Stimulated activated CD8-positive, alpha-beta memory T cell treated with anti-CD3 and anti-CD28 coated beads, Interleukin-4, amount 100 ng/mL, for 1 hour (primary cell): ENCODE measurements around the gene HECTD2.
"Not testable (repeated sequence)": the region's sequence is repeated elsewhere in the genome, so short reads cannot be mapped to it uniquely, and the experiment has no call there.

Source experiments
- DNase-seq, 2 donors: peaks; one replicate each; pipeline ENCODE4 v3.0.0-alpha.2; 2020; ENCODE audit warnings: low read depth in 2 of 2, low spot score in 1 of 2

Gene HECTD2

GRCh38 chr10:91412354-91413087, 2.4 kb downstream of the HECTD2 start:
- no peak for DNase-seq

GRCh38 chr10:91415816-91416215, 5.7 kb downstream of the HECTD2 start:
- no peak for DNase-seq

- DNase-seq, result no peak
Observed at GRCh38 chr10:91416339-91416855, 6.3 kb downstream of the HECTD2 start.

GRCh38 chr10:91418416-91418815, 8.3 kb downstream of the HECTD2 start:
- no peak for DNase-seq

- no peak for DNase-seq
Observed at GRCh38 chr10:91420868-91421267, 10.7 kb downstream of the HECTD2 start.

- no peak for DNase-seq
Observed at GRCh38 chr10:91422915-91423314, 12.8 kb downstream of the HECTD2 start.

GRCh38 chr10:91424016-91424415, 13.9 kb downstream of the HECTD2 start:
- no peak for DNase-seq

- no peak for DNase-seq
Observed at GRCh38 chr10:91432175-91432574, 22.0 kb downstream of the HECTD2 start.

GRCh38 chr10:91433620-91434019, 23.5 kb downstream of the HECTD2 start:
- no peak for DNase-seq

- DNase-seq, result no peak
Observed at GRCh38 chr10:91434041-91434440, 23.9 kb downstream of the HECTD2 start.

- no peak for DNase-seq
Observed at GRCh38 chr10:91435241-91435640, 25.1 kb downstream of the HECTD2 start.

GRCh38 chr10:91438228-91438627, 28.1 kb downstream of the HECTD2 start:
- not testable (repeated sequence) for DNase-seq

- DNase-seq, result no peak
Observed at GRCh38 chr10:91444211-91445182, 34.4 kb downstream of the HECTD2 start.

GRCh38 chr10:91452063-91452462, 41.9 kb downstream of the HECTD2 start:
- no peak for DNase-seq

GRCh38 chr10:91453535-91453934, 43.4 kb downstream of the HECTD2 start:
- DNase-seq, result no peak

GRCh38 chr10:91455135-91455534, 45.0 kb downstream of the HECTD2 start:
- not testable (repeated sequence) for DNase-seq

GRCh38 chr10:91460681-91461080, 50.5 kb downstream of the HECTD2 start:
- no peak for DNase-seq

- DNase-seq, result no peak
Observed at GRCh38 chr10:91462423-91462822, 52.3 kb downstream of the HECTD2 start.

GRCh38 chr10:91464500-91464899, 54.4 kb downstream of the HECTD2 start:
- DNase-seq, result no peak

GRCh38 chr10:91465261-91465660, 55.1 kb downstream of the HECTD2 start:
- DNase-seq, result no peak

- DNase-seq, result no peak
Observed at GRCh38 chr10:91467114-91467513, 57.0 kb downstream of the HECTD2 start.

GRCh38 chr10:91471602-91472001, 61.5 kb downstream of the HECTD2 start:
- DNase-seq, result no peak
